GM19397 (cell line): Measurements from ENCODE around the gene OVCH2.
A peak's percentile ranks its signal among the peaks of the same experiment; 100 is the strongest.
"Not testable (repeated sequence)": the region's sequence is repeated elsewhere in the genome, so short reads cannot be mapped to it uniquely, and the experiment has no call there.

Experiments used
- ATAC-seq: cut with Tn5 transposase; IDR thresholded peaks from one replicate; pipeline ENCODE4 v1.9.1; 2021; ENCODE audit warnings: mild to moderate bottlenecking, moderate library complexity; ENCODE audit not compliant: unreplicated experiment

OVCH2 gene

GRCh38 chr11:7671347-7672215 is 34.7 kb downstream of the OVCH2 start:
- ATAC-seq, result peak; percentile 50

DNA sequence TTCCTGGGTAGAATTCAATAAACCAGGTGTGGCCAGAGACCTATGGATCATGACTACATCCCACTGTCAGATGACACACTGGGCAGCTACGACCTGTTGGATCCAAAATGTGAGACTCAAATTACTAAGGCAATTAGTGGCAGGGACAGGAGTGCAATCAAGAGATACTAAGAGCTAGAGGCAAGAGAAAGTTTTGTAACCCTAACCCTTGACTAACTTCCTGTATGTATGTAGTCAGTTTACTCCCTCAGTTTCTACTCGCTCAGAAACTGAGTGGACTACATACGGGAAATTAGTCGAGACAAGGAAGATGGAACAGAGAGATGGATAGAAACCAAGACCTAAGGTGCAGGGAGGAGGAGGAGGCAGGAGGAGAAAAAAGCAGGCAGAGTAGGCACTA is 35.6 kb downstream of the OVCH2 start:
- no peak for ATAC-seq

DNA sequence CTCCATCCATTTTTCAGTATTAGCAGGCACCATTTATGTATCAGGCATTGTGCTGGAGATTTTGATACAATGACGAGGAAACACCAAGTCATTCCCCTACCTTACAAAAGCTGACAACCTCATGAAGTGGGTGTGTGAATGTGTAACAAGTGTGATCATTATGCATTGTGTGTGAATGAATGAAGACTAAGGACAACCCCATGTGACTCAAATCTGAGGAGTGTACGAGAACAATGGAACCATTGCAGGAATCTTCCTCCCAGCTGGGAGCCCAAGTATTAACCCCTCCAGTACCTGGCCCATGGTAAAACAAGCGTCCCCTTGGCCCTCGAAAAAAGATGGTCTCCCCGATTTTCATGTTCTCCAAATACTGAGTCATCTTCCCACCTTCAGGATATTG is 37.4 kb downstream of the OVCH2 start:
- no peak for ATAC-seq

GRCh38 chr11:7668464-7668863 is 37.8 kb downstream of the OVCH2 start:
- no peak for ATAC-seq

GRCh38 chr11:7667460-7667859 is 38.8 kb downstream of the OVCH2 start:
- ATAC-seq, result no peak

DNA sequence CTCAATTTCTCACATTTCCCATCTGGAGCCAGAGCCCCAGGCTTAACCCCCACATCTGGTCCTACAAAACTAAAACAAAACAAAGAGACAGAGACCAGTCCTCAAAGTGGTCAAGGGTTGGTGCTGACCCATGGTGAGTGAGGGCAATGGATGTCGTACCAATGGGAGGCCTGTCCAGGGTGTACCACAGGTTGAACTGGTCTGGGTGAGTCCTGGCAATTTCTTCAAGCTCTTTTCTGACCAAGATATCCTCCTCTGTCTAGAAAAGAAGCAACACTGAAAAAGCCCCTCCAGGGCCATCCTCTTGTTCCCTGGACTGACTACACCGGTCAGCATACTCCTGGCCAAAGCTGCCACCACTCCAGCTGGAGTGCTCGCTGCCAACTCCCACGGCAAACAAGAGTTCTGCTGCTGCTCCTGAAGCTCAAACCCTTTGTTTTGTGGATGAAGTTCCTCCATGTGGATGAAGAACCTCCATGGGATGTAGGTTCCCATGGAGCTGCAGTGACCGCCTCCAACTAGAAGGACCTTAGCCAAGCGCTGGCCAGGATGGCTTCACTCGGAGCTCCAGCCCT is 39.9 kb downstream of the OVCH2 start:
- no peak for ATAC-seq

DNA sequence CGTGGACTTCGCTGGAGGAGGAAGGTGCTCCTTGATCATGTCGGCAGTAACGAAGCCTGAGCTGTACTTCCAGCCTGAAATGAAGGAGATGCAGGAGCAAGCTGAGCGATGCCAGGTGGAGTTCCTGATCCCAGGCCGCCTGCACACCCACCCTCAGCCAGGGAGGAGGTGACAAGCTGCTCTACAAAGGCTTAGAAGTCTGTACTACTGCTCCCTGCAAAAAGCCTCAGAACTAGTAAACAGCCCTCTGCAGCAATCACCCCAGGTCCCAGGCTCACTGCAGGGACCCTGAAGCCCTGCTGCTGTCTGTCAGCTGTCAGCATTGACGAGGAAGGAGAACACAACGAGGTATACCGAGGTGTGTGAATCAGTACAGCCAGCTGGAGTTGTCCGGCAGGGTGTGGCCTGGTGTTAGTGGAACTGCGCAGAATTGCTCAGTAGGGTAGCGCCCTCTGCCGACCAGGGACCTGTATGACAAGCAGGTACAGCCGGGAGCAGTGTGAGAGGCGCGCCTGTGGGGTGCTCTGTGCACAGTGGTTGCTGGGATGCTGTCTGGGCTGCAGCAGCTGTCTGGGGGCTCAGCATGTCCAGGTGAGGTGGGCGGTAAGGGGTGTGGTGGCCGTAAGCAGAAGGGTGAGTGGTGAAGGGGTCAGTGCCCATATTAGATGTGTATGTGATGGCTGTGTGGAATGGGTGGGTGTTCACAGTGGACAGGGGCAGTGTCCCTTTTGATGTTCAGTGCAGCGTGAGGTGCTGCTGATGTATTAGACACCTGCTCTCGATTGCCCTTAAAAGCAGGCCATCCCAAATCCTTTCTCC is 40.6 kb downstream of the OVCH2 start:
- peak; percentile 97 for ATAC-seq

- ATAC-seq, result no peak
These were observed 41.4 kb downstream of the OVCH2 start for GRCh38 chr11:7664867-7665266.

GRCh38 chr11:7663531-7663930 is 42.7 kb downstream of the OVCH2 start:
- not testable (repeated sequence) for ATAC-seq

- peak; percentile 40 for ATAC-seq
These were observed 48.8 kb downstream of the OVCH2 start for GRCh38 chr11:7657306-7658025.

GRCh38 chr11:7656704-7657103 is 49.6 kb downstream of the OVCH2 start:
- ATAC-seq, result no peak

GRCh38 chr11:7655253-7656217 is 50.7 kb downstream of the OVCH2 start:
- ATAC-seq, result no peak

GRCh38 chr11:7654195-7654705 is 52.0 kb downstream of the OVCH2 start:
- ATAC-seq, result no peak

DNA sequence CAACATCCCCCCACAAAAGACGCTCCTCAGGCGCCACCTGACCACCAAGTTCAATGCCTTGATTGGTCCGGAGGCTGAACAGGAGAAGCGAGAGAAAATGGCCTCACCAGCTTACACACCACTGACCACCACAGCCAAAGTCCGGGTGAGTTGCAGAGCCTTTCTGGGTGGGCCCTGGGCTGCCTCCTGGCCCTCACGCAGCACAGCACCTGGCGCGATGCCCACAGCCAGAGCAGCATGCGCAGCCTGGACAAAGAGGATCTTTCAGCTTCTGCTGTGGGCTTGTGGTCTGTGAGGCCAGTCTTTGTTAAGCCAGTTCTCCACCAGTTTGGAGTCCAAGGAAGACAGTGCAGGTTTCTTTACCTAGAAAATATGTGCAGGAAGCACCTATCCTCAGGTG is 54.6 kb downstream of the OVCH2 start:
- ATAC-seq, result no peak

DNA sequence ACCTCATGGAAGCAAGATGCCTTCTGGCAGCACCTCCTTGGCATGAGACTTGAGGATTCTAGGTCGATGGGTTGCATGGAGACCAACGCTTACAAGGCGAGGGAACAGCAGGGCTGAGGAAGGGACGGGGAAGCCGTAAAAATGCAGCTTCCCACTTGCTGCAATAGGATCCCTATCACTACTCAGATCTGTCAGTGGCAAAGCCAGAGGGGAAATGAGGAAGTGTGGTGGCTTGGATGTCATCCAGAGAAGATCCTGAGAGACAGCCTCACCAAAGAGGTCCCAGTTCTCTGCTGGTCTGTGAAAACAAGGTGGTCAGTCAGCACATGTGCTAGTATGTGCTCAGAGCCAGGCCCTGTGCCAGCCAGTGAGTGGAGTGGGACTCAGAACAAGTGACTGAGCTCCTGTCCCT is 55.1 kb downstream of the OVCH2 start:
- no peak for ATAC-seq

DNA sequence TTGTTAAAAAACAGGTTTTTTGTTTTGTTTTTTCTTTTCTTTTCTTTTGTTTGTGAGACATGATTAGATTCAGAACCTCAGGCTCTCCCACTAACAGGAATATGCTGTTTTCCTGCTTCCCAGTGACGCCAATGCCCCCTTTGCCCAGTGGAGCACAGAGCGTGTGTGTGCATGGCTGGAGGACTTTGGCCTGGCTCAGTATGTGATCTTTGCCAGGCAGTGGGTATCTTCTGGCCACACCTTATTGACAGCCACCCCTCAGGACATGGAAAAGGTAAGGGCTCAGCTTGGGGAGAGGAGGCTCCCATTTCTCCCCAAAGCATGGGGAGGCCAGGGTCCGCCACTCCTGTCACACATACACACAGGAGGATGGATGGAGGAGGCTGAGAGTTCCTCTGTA is 58.0 kb downstream of the OVCH2 start:
- ATAC-seq, result no peak

- ATAC-seq, result no peak
These were observed 59.4 kb downstream of the OVCH2 start for GRCh38 chr11:7646866-7647265.

DNA sequence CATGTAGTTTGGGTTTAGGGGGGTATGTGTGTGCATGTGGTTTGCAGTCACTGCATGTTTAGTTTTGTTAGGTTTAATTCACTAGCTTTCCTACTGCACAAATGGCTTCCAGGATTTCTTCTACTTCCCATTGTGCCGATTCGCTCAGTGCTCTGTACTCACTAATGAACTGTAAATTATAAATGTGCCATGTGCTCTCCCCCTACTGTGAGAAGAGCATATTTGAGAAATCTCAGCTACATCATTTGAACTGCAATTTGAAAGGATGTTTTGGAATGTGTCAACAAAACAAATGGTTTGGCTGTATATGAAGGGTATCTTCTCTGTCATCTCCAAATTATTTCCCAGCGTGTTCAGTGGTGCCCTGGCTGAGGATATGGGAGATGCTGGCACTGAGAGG is 61.1 kb downstream of the OVCH2 start:
- ATAC-seq, result no peak

DNA sequence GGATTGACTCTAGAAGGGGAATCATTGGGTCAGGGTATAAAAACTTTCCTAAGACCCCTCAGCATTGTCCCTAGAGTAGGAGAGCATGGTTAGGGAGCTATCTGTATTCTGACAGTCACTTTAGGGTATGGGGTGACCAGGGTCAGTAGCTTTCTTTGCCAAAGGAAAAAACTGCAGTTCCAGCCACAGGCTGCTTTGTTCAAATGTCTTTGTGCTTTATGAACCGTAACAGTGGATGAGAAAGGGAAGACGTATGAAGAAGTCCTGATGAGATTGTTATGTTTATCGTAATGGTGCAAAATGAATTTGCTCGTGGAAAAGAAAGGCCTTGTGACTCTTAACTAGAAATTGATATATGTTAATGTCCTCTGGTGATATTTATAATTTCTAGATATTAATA is 63.0 kb downstream of the OVCH2 start:
- no peak for ATAC-seq

GRCh38 chr11:7642747-7643146 is 63.5 kb downstream of the OVCH2 start:
- no peak for ATAC-seq
